T-helper 2 cell (primary cell): ENCODE data around the gene S100G.
"Not testable (repeated sequence)": the region's sequence is repeated elsewhere in the genome, so short reads cannot be mapped to it uniquely, and the experiment has no call there.

Source experiments
- DNase-seq, 5 experiments: peaks; one replicate each; pipeline versions ENCODE4 v3.0.0 to v3.0.0-alpha.2; 2012 to 2022
- total RNA-seq, 2 donors: gene quantifications; one replicate each; lab custom pipeline; 2026; lab: John Stamatoyannopoulos, UW

S100G gene, protein sequence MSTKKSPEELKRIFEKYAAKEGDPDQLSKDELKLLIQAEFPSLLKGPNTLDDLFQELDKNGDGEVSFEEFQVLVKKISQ
- total RNA-seq, result 0 reads per million in 2 donors

DNA sequence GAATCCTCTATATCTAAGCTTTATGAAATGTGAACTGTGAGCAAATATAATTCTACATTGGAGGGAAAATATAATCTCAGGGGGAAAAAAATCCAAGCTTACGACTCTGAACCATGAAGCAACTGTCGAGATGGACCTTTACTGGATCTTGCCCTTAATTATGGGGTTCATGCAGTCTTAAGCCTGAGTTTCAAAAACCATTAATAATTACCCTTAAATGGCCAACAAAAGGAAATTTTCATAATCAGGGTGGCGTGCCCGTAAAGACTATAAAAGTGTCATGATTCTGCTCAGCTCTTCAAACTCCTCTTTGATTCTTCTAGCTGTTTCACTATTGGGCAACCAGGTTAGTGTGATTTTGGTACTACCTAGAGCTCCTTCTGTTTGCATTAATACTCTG lies at the start of gene S100G:
S100G (plus strand) TSS at position 301 of the 400 bp plus-strand sequence. CDS start 849 bp downstream, outside the sequence.
- DNase-seq, result no peak

DNA sequence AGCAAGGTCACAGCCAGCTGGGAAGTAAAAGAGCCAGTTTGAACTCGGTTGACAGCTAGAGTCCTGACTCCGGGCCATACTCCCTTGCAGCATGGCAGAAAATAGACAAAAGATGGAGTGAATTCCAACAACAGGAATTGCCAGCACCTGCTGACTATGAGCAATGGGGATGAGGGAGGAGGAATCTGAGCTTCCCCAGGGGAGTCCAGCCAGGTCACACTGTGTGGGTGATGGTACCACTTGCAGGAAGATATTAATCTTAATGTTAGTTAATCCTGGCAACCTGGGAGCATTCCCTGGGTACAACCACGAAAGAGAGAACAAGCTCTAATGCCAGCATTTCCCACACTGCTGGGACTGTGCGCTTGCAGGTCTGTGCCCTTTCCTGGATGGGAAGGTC lies 48.1 kb upstream of the S100G start:
- DNase-seq, result no peak

DNA sequence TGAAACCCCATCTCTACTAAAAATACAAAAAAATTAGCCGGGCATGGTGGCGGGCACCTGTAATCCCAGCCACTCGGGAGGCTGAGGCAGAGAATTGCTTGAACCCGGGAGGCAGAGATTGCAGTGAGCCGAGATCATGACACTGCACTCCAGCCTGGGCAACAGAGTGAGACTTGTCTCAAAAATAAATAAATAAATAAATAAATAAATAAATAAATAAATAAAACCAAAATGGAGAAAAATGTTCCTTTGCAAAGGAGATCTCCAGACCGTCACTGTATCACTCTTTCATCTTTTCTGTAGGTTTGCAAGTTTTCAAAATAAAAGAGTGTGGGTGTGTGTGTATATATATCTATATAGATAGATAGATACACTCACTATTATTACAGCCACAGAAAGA lies 46.7 kb upstream of the S100G start:
- not testable (repeated sequence) for DNase-seq

DNA sequence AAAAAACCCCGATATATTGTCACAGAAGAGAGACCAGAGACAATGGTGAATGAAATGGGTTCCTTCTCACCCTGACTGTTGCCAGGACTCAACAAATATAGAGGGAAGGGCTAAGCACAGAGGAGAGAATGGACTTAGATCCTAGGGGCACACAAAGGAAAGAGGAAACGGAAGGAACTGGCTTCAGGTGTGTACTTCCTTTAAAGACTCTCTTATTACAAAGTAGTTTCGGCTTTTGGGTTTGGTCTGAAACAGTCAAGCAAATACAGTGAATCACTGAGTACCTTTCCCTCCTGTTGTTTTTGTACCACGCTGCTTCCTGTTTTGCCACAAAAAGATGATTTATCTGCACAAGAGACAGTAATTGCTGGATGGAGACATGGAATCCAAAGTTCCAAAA lies 46.1 kb upstream of the S100G start:
- DNase-seq, result peak in 1 of 5 experiments; percentile 49

DNA sequence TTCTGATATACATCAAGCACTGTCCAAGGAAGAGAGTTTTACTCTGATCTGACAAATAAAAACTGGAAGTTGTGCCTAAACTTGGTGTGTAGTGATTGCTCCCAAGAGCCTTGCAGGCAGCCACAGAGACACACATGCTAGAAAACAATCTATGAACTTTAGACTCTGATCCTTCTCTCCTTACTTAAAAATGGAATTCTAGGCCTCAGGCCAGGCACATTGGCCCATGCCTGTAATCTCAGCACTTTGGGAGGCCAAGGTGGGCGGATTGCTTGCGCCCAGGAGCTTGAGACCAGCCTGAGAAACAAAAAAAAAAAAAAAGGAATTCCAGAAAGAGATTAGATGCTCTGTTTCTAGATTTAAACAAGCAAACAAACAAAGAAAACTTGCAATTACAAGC lies 45.6 kb upstream of the S100G start:
- no peak for DNase-seq

DNA sequence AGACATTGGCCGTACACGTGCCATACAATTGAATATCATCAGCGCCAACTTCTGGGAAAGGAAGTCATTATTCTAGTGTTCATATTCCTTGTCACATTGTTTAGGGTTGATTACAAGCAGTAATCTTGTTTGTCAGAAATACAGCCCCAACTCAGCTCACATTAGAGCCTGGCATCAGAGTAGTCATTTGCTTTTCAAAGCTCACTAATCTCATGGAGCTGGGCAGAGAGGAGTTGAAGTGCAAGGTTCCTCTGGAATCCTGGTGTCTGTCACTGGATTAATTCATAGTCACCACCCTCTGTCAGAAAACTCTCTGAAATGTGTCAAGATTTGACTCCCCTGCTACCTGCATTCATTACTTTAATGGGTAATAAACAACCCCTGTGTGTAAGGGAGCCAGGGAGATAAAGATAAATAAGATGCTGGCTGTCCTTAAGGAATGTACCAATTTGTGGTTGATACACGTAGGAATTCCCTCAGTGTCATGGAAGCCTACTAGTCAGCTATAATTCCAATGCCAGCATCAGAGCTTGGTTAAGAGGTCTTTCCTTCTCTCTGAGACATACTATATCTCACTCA lies 43.7 kb upstream of the S100G start:
- no peak for DNase-seq

DNA sequence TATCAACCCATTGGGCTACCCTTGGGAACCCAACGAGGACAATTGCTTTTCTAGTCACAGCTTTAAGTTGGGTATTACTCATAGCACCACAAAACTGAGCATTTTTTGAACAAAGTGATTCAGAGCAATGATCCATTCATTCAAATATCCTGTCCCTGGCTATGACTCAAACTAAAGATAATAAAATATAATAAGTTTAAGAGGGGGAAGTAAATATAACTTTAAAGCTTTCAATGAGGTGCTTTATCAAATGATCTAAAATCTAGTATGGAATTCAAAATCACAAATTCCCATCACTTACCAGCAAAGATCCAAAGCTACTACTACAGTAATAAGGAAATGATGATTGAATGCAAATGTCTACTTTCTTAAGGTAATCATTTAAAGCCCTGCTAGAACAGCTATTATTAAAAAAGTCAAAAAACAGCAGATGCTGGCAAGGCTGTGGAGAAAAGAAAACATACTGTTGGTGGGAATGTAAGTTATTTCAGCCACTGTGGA lies 39.8 kb upstream of the S100G start:
- no peak for DNase-seq

DNA sequence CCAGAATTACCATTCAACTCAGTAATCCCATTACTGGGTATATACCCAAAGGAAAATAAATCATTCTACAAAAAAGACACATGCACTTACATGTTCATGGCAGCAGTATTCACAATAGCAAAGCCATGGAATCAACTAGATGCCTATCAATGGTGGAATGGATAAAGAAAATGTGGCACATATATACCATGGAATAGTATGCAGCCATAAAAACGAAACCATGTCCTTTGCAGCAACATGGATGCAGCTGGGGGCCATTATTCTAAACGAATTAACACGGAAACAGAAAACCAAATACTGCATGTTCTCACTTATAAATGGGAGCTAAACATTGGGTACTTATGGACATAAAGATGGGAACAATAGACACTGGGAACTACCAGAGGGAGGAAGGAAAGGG lies 39.3 kb upstream of the S100G start:
- not testable (repeated sequence) for DNase-seq

DNA sequence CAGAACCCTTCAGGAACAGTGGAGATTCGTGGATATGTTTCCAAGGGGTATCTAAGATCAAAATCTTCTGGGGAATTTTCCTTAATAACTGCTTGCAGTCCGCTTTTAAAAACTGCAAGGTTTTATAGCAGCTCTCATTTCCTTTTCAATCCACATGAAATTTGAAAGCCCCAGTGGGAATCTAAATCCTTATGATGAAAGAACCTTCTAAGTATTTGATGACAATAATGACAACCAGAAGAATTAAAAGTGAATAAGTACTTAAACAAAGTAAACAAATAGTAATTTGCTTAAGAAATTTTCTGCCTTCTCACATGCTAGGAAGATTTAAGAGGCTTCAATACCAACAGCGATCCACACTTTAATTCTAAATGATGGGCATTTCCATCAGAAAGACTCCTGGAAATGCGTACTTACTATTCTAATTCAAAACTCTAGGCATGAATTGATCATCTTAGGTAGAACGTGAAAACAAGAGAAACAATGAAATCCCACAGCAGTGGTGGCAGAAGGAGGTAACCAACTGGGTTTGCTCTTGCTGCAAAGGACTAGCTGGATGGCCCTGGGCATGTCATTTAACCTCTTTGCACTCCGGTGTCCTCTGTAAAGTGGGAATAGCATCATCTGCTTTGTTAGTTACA lies 37.6 kb upstream of the S100G start:
- no peak for DNase-seq

DNA sequence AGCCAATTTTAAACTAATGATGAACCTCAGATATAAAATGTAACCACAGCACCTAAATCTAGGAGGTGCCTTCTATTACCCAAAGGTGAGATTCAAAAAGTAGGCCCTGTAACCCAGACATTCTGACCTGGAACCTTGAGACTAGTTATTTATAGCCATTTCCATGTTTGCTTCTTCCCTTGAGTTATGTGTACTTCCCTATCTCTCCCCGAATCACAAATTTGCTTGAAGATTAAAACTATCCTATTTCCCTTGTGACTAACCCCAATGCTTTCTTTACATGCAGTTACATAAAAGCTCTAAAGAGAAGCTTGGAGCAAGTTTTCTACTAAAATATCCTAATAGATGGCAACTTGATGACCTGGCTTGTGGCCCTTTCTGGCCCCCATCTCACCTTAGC lies 32.6 kb upstream of the S100G start:
- no peak for DNase-seq

DNA sequence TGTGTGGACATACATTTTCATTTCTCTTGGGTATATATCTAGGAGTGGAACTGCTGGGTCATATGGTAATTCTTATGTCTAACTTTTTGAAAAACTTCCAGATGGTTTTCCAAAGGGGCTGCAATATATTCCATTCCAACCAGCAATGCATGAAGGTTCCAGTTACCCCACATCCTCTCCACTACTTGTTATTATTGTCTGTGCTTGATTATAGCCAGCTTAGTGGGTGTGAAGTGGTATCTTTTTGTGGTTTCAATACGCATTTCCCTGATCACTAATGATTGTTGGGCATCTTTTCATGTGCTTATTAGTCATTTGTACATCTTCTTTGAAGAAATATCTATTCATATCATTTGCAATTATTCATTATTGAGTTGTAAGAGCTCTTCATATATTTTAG lies 31.5 kb upstream of the S100G start:
- no peak for DNase-seq

DNA sequence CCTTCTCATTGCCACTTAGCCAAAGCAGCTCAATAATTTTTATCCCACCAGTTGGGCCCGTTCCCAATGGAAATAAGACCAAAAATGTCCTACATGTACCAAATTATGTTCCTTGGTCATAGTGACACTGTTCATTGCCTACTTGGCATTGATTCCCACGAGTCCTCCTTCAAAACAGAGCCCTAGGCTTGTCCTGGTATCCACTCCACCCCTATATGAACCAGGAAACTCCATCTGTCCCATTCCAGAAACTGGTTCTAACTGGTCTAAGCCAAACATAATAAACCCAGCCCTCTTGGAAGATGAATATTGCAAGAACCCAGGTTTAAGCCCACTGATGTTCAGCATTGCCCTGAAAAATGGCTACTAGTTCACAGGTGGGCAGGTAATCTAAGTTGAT lies 30.9 kb upstream of the S100G start:
- DNase-seq, result no peak

DNA sequence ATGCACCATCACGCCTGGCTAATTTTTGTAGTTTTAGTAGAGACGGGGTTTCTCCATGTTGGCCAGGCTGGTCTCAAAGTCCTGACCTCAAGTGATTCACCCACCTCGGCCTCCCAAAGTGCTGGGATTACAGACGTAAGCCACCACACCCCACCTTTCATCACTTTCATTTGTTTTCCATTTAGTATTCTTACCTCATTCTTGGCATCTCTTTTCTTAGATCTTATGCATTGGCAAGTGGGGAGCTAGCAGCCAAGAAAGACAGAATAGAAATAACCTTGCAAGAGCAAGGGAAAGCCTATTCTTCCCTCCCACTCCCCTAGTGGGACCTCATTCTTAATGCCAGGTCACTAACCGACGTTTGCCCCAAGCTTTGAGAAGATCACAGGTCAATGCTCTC lies 21.4 kb upstream of the S100G start:
- not testable (repeated sequence) for DNase-seq

DNA sequence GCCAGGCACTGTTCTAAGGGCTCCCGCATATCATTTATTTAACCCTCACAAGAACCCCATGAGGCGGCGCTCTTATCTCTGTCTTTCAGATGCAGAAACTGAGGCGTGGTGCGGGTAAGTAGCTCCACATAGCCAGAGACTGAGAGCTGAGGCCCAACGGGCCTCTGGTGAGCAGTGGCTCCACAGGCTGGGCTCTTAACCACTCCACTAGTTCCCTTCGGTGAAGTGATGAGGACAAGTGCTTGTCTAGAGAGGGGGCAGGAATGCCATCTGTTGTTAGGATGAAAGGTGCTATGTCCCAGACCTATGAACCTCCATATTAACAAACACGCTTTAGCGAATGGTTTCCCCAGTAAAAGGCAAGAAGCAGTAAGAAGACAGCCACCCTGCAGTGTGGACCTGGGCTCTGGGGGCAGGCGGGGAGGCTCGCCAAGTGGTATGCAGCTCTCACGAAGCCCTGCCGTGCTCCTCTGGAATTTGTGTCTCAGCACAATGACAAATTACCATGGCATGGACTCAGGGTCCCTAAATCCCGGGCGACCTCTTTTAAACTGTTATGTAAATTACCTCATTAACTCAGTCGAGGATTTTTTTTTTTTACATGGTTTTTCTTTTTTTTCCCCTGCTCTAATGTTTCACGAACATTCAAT lies 20.9 kb upstream of the S100G start:
- no peak for DNase-seq

DNA sequence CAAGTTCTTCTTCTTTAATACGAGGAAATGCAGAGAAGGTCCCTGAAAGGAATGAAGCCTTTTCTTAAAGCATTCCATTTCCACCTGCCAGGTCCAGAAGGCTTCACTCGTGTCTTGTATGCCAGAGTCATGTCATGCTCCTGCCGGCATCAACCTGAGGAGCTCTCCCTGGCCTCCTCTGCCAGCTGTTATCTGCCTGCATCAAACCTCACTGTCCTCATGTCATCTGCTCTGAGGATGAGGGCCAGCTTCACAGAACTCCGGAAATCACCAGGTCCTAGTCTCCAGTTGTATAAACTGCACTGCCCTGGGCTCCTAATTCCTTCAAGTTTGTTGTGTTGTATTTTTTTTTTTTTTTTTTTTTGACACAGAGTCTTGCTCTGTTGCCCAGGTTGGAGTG lies 20.0 kb upstream of the S100G start:
- no peak for DNase-seq

DNA sequence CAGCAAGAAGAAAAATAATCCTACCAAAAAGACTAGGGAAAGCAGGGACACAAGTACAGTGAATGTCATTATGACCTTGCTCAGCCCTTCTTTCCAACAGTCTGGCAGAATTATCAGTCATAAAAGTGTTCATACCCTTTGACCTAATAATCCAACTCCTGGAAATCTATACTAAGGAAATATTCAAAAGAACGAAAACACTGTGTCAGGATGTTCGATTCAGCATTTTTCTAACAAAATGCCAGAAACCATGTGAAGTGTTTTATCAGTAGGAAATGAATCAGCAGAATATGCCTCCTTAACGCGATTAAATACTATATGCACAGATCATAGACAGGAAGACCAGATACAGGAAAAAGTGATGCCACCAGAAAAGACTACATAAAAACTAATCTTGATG lies 16.2 kb upstream of the S100G start:
- DNase-seq, result no peak

DNA sequence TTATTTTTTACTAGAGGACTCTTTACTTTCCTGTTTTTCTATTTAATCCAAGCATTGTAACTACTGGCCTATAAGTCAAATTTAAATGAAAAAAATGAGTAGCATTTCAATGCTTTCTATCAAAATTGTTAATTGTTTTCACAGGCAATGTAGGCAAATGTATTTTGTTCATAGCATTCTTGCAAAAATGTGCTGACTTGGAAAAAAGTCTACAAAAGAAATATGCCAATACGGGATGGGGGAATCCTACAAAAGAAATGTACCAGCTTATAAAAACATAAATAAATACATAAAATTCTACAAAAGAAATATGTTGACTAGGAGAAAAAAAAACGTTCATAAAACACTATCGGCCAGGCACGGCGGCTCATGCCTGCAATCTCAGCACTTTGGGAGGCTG lies 14.9 kb upstream of the S100G start:
- DNase-seq, result no peak

DNA sequence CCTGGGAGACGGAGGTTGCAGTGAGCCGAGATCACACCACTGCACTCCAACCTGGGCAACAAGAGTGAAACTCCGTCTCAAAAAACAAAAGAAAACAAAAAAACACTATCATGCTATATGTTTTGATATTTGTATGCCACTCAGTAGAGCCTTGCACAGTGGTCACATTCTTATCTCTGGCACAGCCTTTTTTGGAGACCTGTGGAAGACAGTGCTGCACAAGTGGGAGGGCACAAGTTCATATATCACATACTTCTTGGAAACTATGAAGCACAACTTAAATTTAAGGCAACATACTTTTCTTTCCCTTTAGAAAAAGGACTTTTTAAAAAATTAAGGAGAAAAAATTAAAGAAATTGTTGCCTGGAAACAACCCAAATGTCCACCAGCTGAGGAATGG lies 14.4 kb upstream of the S100G start:
- DNase-seq, result no peak

DNA sequence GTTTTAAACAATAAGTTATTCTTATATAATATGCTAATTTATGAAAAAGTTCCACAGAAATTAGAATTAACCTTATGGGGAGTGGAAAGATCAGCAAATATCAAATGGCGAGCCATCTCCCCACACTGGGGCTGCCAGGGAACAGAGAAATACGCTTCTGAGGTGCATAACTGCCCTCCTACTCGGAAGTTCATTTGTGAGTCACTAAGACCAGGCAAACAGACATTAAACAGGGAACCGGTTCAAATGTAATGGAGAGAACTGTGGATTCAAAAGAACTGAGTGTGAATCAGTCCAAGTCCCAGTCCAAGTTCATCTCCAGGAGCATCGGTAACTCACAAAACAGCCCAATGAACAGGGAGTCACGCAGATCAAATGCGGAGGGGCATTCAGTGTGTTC lies 11.4 kb upstream of the S100G start:
- DNase-seq, result no peak

DNA sequence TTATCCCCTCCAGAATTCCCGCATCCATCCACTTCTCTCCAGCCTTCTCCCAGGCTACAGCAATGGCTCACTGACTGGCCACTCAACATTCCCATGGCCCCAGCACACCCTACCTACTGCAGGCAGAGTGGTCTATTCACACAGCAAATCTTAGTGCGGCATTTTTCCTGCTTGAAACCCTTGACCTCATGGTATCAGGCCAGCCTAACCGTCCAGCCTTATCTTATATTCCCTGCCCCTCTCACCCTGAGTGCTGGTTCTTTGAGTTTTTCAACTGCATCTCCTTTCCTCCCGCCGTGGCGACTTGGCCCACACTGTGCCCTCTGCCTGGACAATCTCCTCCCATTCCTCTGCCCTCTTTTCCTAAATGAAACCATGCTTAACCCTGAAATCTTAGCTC lies 10.0 kb upstream of the S100G start:
- DNase-seq, result no peak

DNA sequence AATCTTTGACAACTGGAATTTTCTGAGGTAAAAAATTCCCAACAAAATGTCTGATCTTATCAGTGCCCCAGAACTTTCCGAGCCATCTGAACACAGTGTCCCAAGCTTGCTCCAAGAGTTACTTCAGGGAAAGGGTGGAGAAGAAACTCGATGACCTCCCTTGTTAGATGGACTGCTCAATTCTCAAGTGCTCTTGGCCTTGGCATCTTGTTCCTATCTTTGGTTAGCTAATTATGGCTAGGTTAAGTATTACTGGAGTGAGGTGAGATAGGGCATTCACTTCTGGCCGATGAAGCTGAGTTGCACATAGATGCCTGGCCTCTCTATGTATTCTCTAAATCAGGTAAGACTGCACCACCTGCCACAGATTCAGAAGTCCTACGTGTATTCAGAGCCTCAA lies 9.1 kb upstream of the S100G start:
- no peak for DNase-seq

DNA sequence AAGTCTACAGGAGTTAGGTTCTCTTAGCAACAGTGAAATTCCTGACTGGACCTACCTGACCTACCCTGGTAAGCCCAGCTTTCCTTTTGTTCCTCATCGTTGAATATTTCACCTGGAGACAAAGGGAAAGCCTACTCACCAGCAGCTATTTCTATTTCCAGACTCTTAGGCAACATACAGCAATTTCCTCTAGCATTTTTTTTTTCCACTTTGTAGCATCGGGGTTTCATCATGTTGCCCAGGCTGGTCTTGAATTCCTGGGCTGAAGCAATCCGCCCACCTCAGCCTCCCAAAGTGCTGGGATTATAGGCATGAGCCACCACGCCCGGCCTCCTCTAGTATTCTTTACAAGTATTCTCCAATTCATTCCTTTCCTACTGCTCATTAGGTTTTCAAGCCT lies 6.8 kb upstream of the S100G start:
- DNase-seq, result no peak

DNA sequence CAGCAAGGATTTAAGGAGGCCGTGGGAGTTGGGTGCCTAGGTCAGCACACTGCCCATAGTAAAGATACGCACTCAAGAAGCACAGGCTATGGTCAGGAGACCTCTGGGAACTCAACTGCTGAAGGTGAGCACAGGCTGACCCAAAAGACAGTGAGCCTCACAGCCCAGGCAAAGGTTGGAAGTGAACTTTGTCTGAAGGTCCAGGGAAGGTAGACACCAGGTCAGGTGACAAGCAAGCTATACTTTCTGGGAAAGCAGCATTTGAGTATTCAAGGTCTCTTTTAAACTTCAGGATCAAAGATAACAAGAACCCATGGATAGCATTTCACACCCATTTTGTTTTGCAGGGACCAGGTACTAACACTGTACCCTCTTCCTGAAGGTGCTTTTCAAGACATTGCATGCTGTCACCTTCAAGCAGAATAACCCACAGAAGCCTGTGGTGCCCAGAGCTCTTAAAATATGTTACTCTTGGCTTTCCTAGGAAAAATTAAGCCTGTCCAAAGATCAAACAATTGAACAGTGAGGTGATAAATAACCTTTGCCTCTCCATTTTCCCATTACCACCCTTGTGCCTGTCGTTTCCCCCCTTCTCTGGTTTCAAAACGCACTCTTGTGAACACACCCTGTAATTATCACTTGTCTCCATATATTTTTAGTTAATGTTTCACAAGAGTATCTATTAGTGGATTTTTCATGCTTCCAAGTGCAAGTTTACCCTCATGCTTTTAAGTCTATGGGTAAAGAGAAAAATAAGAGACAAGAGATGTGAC lies 3.4 kb upstream of the S100G start:
- no peak for DNase-seq
